IMR-90 (cell line): ENCODE data around the gene SNX25. TPM values are rescaled to one million over a fixed set of nuclear protein-coding genes. Genes with fewer than 3 reads are reported as not detected.

Experiments
- ATAC-seq: fragments of 200-7000 bp; cut with Tn5 transposase; 2 replicates; pipeline ENCODE4 v1.9.1; 2020; ENCODE audit warnings: low read depth, mild to moderate bottlenecking, moderate library complexity
- BruUV-seq: library from RNA; stranded (reverse); fragments of 400-500 nt; replicated peaks from 2 replicates; lab custom pipeline; 2021; lab: Mats Ljungman, UMichigan
- CTCF ChIA-PET: fragments of 300-600 bp; formaldehyde crosslinking; extraction: SDS; loops from one replicate; lab custom pipeline; 2021; ENCODE audit warnings: antibody characterized with exemption; lab: Yijun Ruan, JAX
- POLR2A ChIA-PET: fragments of 300-600 bp; sonication (Branson Sonifier 250); formaldehyde crosslinking; loops from one replicate; lab custom pipeline; 2022; ENCODE audit warnings: antibody characterized with exemption; ENCODE audit not compliant: unreplicated experiment; lab: Charles Lee
- DNase-seq: peaks from one replicate; pipeline ENCODE4 v3.0.0; 2013
- H2AFZ ChIP-seq: replicated peaks from 2 replicates; pipeline ENCODE3; 2013; ENCODE audit warnings: low read length, mild to moderate bottlenecking; ENCODE audit not compliant: poor library complexity
- H2AK5ac ChIP-seq: 2 replicates; pipeline ENCODE4 v1.6.1; 2013; ENCODE audit warnings: low read depth, low read length, inconsistent platforms
- H2AK9ac ChIP-seq: replicated peaks from 2 replicates; pipeline ENCODE3; 2013; ENCODE audit warnings: mild to moderate bottlenecking, low read depth, low read length, moderate library complexity; ENCODE audit not compliant: poor library complexity
- H2BK120ac ChIP-seq: 2 replicates; pipeline ENCODE4 v1.6.1; 2013; ENCODE audit warnings: low read depth, low read length, inconsistent platforms
- H2BK15ac ChIP-seq: 3 replicates; pipeline ENCODE4 v1.6.1; 2013; ENCODE audit warnings: low read depth, low read length, inconsistent platforms
- H2BK20ac ChIP-seq: 2 replicates; pipeline ENCODE4 v1.6.1; 2013; ENCODE audit warnings: low read depth, mild to moderate bottlenecking, inconsistent platforms, low read length, moderate library complexity
- H2BK5ac ChIP-seq: 2 replicates; pipeline ENCODE4 v1.6.1; 2013; ENCODE audit warnings: mild to moderate bottlenecking, low read depth, low read length, inconsistent platforms; ENCODE audit not compliant: poor library complexity, severe bottlenecking
- H3K14ac ChIP-seq: replicated peaks from 2 replicates; pipeline ENCODE4 v1.6.1; 2013; ENCODE audit warnings: low read depth, low read length, inconsistent platforms
- H3K18ac ChIP-seq: 2 replicates; pipeline ENCODE4 v1.6.1; 2013; ENCODE audit warnings: low read depth, low read length, control low read depth
- H3K23ac ChIP-seq: 2 replicates; pipeline ENCODE4 v1.6.1; 2013; ENCODE audit warnings: low read depth, low read length, inconsistent platforms
- H3K27ac ChIP-seq: 2 replicates; pipeline ENCODE4 v1.5.1; 2013; ENCODE audit warnings: mild to moderate bottlenecking, control low read depth, low read length; ENCODE audit not compliant: insufficient read depth
- H3K27me3 ChIP-seq: 2 replicates; pipeline ENCODE4 v1.6.1; 2013; ENCODE audit warnings: low read length; ENCODE audit not compliant: control insufficient read depth, insufficient read depth
- H3K36me3 ChIP-seq: 2 replicates; pipeline ENCODE4 v1.6.1; 2013; ENCODE audit warnings: low read length, mixed read lengths; ENCODE audit not compliant: control insufficient read depth, insufficient read depth
- H3K4ac ChIP-seq: 2 replicates; pipeline ENCODE4 v1.6.1; 2013; ENCODE audit warnings: low read depth, low read length, inconsistent platforms
- H3K4me1 ChIP-seq: 2 replicates; pipeline ENCODE4 v1.6.1; 2013; ENCODE audit warnings: low read length, mixed read lengths; ENCODE audit not compliant: control insufficient read depth, insufficient read depth
- H3K4me2 ChIP-seq: 2 replicates; pipeline ENCODE4 v1.6.1; 2013; ENCODE audit warnings: low read depth, mild to moderate bottlenecking, control low read depth, low read length, moderate library complexity
- H3K4me3 ChIP-seq: 2 replicates; pipeline ENCODE4 v1.5.1; 2013; ENCODE audit warnings: low read depth, mild to moderate bottlenecking, control low read depth, low read length, moderate library complexity; ENCODE audit not compliant: insufficient read depth
- H3K56ac ChIP-seq: 2 replicates; pipeline ENCODE4 v1.6.1; 2013; ENCODE audit warnings: low read length, inconsistent platforms; ENCODE audit not compliant: insufficient read depth; ENCODE audit errors: extremely low read depth
- H3K79me1 ChIP-seq, 2 experiments: 2 replicates each; pipeline ENCODE4 v1.6.1; 2013; ENCODE audit warnings: low read length in 2 of 2, inconsistent platforms in 1 of 2, low read depth in 1 of 2
- H3K9ac ChIP-seq: 2 replicates; pipeline ENCODE4 v1.6.1; 2013; ENCODE audit warnings: low read depth, low read length, control low read depth
- H3K9me1 ChIP-seq: 2 replicates; pipeline ENCODE4 v1.6.1; 2013; ENCODE audit warnings: low read length, inconsistent platforms; ENCODE audit not compliant: insufficient read depth
- H3K9me3 ChIP-seq: 2 replicates; pipeline ENCODE4 v1.6.1; 2013; ENCODE audit warnings: low read length; ENCODE audit not compliant: control insufficient read depth, insufficient read depth
- H4K20me1 ChIP-seq: 2 replicates; pipeline ENCODE4 v1.6.1; 2013; ENCODE audit warnings: low read length, inconsistent platforms; ENCODE audit not compliant: insufficient read depth
- H4K5ac ChIP-seq: 2 replicates; pipeline ENCODE4 v1.6.1; 2013; ENCODE audit warnings: mild to moderate bottlenecking, low read depth, low read length, control low read depth
- H4K8ac ChIP-seq, 2 experiments: 2 replicates each; pipeline ENCODE4 v1.6.1; 2013; ENCODE audit warnings: low read depth in 2 of 2, low read length in 2 of 2, control low read depth in 1 of 2, inconsistent platforms in 1 of 2
- H4K91ac ChIP-seq: 2 replicates; pipeline ENCODE4 v1.6.1; 2013; ENCODE audit warnings: low read depth, low read length, inconsistent platforms; ENCODE audit not compliant: insufficient read depth
- BHLHE40 ChIP-seq: fragments of 150-350 bp; IDR thresholded peaks from 2 replicates; pipeline ENCODE4 v1.6.1; 2016; ENCODE audit warnings: mild to moderate bottlenecking, low read depth, low read length
- CEBPB ChIP-seq: IDR thresholded peaks from 2 replicates; pipeline ENCODE4 v1.6.1; 2012; ENCODE audit warnings: low read depth, low read length, improper control_type of control experiment
- CTCF ChIP-seq: conservative IDR thresholded peaks from 2 replicates; pipeline ENCODE4 v1.5.1; 2012; ENCODE audit warnings: mild to moderate bottlenecking, low read depth, low read length, improper control_type of control experiment
- ELK1 ChIP-seq: fragments of 150-350 bp; IDR thresholded peaks from 2 replicates; pipeline ENCODE4 v1.6.1; 2016; ENCODE audit warnings: low read depth, mild to moderate bottlenecking, low read length, moderate library complexity, borderline replicate concordance
- FOS ChIP-seq: fragments of 150-350 bp; IDR thresholded peaks from 2 replicates; pipeline ENCODE4 v1.6.1; 2016; ENCODE audit warnings: low read depth, low read length
- MAFK ChIP-seq: IDR thresholded peaks from 2 replicates; pipeline ENCODE4 v1.6.1; 2012; ENCODE audit warnings: low read depth, low read length, improper control_type of control experiment
- MAZ ChIP-seq: IDR thresholded peaks from 2 replicates; pipeline ENCODE4 v1.6.1; 2012; ENCODE audit warnings: low read depth, mild to moderate bottlenecking, low read length, improper control_type of control experiment, moderate library complexity, borderline replicate concordance
- MXI1 ChIP-seq: IDR thresholded peaks from 2 replicates; pipeline ENCODE4 v1.6.1; 2012; ENCODE audit warnings: low read depth, mild to moderate bottlenecking, low read length, moderate library complexity, borderline replicate concordance
- POLR2A ChIP-seq: IDR thresholded peaks from 2 replicates; pipeline ENCODE4 v1.6.1; 2012; ENCODE audit warnings: mild to moderate bottlenecking, low read depth, low read length
- RAD21 ChIP-seq: IDR thresholded peaks from 2 replicates; pipeline ENCODE4 v1.6.1; 2012; ENCODE audit warnings: low read length, improper control_type of control experiment
- RCOR1 ChIP-seq: IDR thresholded peaks from 2 replicates; pipeline ENCODE4 v1.6.1; 2012; ENCODE audit warnings: mild to moderate bottlenecking, low read length, improper control_type of control experiment; ENCODE audit not compliant: insufficient replicate concordance
- RFX5 ChIP-seq: IDR thresholded peaks from 2 replicates; pipeline ENCODE4 v1.8.0; 2012; ENCODE audit warnings: low read depth, mild to moderate bottlenecking, low read length, moderate library complexity
- SMC3 ChIP-seq: fragments of 150-350 bp; IDR thresholded peaks from 2 replicates; pipeline ENCODE4 v1.6.1; 2016; ENCODE audit warnings: low read depth, mild to moderate bottlenecking, antibody characterized with exemption, low read length, moderate library complexity
- USF2 ChIP-seq: fragments of 150-350 bp; IDR thresholded peaks from 2 replicates; pipeline ENCODE4 v1.6.1; 2017; ENCODE audit warnings: mild to moderate bottlenecking, antibody characterized with exemption, low read length, low read depth
- WGBS, 2 experiments: methylation state at CpG; one replicate each; pipeline versions ENCODE4 v1.1.5 to v1.1.7; 2013; ENCODE audit warnings: missing lambda C conversion rate in 2 of 2; ENCODE audit not compliant: insufficient read length in 1 of 2; ENCODE audit errors: extremely low coverage in 2 of 2; 5-methylcytosine and 5-hydroxymethylcytosine counted together
- dilution Hi-C: fragments of 300-500 bp; cut with HindIII; formaldehyde crosslinking; loops from one replicate; pipeline ENCODE4 v1.14.3; 2018; ENCODE audit warnings: low sequenced_read_pairs; ENCODE audit not compliant: unreplicated experiment
- in situ Hi-C: fragments of 300-500 bp; cut with MboI; formaldehyde crosslinking; loops from 3 replicates; pipeline ENCODE4 v1.14.3; 2019; ENCODE audit warnings: low sequenced_read_pairs, inconsistent platforms, mixed read lengths
- intact Hi-C: fragments of 100-400 bp; cut with micrococcal nuclease; formaldehyde crosslinking; loops from 2 replicates; pipeline ENCODE4 v1.10.0; 2022
- polyA plus RNA-seq, 3 experiments: library from polyadenylated mRNA; depleted of rRNA; stranded (reverse); fragments of >200 nt; gene quantifications; 2 replicates each; pipeline ENCODE4 v1.2.3, GENCODE V29; 2012; ENCODE audit warnings: low replicate concordance in 1 of 3
- total RNA-seq: library from RNA; depleted of rRNA; stranded (reverse); fragments of >200 nt; gene quantifications from 2 replicates; pipeline ENCODE4 v1.2.3, GENCODE V29; 2012

The SNX25 gene
- total and polyA plus RNA-seq, 2 of the 4 experiments (the other 2 are of a cell fraction): 11.4 to 28.3 TPM

GRCh38 chr4:185249105-185249504 lies 39.7 kb downstream of the SNX25 start:
- Histone ChIP-seq H2BK20ac (no peak overlapping the region), H2AK9ac (no peak overlapping the region), H2BK5ac (no peak overlapping the region), H3K4me3 (no peak overlapping the region), H3K9ac (no peak overlapping the region), H4K20me1 (no peaks in the 10 kb centered on the region), H3K4me1 (peaks cover 2% of the 10 kb centered on the region; the same call in 1 of the 2 replicates), H3K4me2 (no peak overlapping the region), H3K27ac (no peak overlapping the region), H3K18ac (no peak overlapping the region), H3K23ac (no peak overlapping the region), H4K5ac (no peak overlapping the region), H4K8ac (no peak overlapping the region), H2AK5ac (no peak overlapping the region), H4K91ac (no peak overlapping the region), H3K14ac (no peak overlapping the region), H3K79me1 (peaks cover 6 to 9% of the 10 kb centered on the region in 2 experiments), H2BK15ac (no peak overlapping the region), H3K4ac (no peak overlapping the region), H3K27me3 (no peaks in the 10 kb centered on the region), H2BK120ac (no peak overlapping the region), H3K9me1 (no peaks in the 10 kb centered on the region; the same call in 1 of the 2 replicates), H2AFZ (no peak overlapping the region), H3K36me3 (no peaks in the 10 kb centered on the region), H3K56ac (no peak overlapping the region), H3K9me3 (no peaks in the 10 kb centered on the region)
- BruUV-seq: no TSS peak
- WGBS, 2 experiments: no CpG with 5 or more reads among the region's 2 CpGs
- ATAC-seq: no peak
- CTCF ChIA-PET: no interaction called here
- POLR2A ChIA-PET: no interaction called here
- intact Hi-C loops (no loop called here), in situ Hi-C loops (no loop called here), dilution Hi-C loops (no loop called here)
- no peak for TF ChIP-seq RFX5
- no peak for TF ChIP-seq BHLHE40
- no peak for TF ChIP-seq RAD21
- no peak for TF ChIP-seq MXI1
- no peak for TF ChIP-seq MAFK
- no peak for TF ChIP-seq ELK1
- TF ChIP-seq SMC3: no peak
- no peak for TF ChIP-seq CTCF
- no peak for TF ChIP-seq RCOR1
- TF ChIP-seq FOS: no peak
- no peak for TF ChIP-seq USF2
- no peak for TF ChIP-seq MAZ
- TF ChIP-seq POLR2A: no peak
- TF ChIP-seq CEBPB: no peak
- DNase-seq: no peak
